Progenitor cell of endocrine pancreas (in vitro differentiated cells): Measurements from ENCODE around the gene CTRL. TPM values are rescaled to one million over a fixed set of nuclear protein-coding genes. Genes with fewer than 3 reads are reported as not detected.

Source experiments
- DNase-seq: peaks from one replicate; pipeline ENCODE4 v3.0.0; 2021; ENCODE audit warnings: low spot score; ENCODE audit not compliant: unreplicated experiment
- H3K27ac Mint-ChIP-seq: 2 replicates; pipeline ENCODE4 v1.8.0; 2021; ENCODE audit warnings: mild to moderate bottlenecking, moderate library complexity, mixed read lengths
- H3K27me3 Mint-ChIP-seq: 2 replicates; pipeline ENCODE4 v1.8.0; 2021; ENCODE audit warnings: mixed read lengths
- H3K36me3 Mint-ChIP-seq: 2 replicates; pipeline ENCODE4 v1.8.0; 2022; ENCODE audit warnings: mixed read lengths; ENCODE audit not compliant: insufficient read depth
- H3K4me1 Mint-ChIP-seq: 2 replicates; pipeline ENCODE4 v1.8.0; 2021; ENCODE audit warnings: low read depth, mixed read lengths
- H3K4me3 Mint-ChIP-seq: 2 replicates; pipeline ENCODE4 v1.8.0; 2021; ENCODE audit warnings: low read depth, mild to moderate bottlenecking, moderate library complexity, mixed read lengths
- H3K9me3 Mint-ChIP-seq: 2 replicates; pipeline ENCODE4 v1.8.0; 2021; ENCODE audit warnings: low read depth, mixed read lengths
- CTCF ChIP-seq: fragments of 200-600 bp; sonication (generic); IDR thresholded peaks from one replicate; pipeline ENCODE4 v1.5.0; 2021; ENCODE audit warnings: antibody characterized with exemption, mild to moderate bottlenecking; ENCODE audit not compliant: unreplicated experiment
- total RNA-seq: library from RNA; stranded (reverse); gene quantifications from 2 replicates; pipeline ENCODE4 v1.2.1, GENCODE V29; 2021

The CTRL gene
- total RNA-seq, 1 donor from 2014 or later, result 0.57 TPM

- peak; percentile 70 for DNase-seq
- TF ChIP-seq CTCF, result peak; percentile 90
- Mint-ChIP-seq H3K4me3 (no peak overlapping the region), H3K4me1 (peaks cover 2% of the 10 kb centered on the region), H3K9me3 (no peaks in the 10 kb centered on the region), H3K36me3 (peaks cover 16% of the 10 kb centered on the region), H3K27ac (no peak overlapping the region), H3K27me3 (no peaks in the 10 kb centered on the region)
These were observed 47.8 kb downstream of the CTRL start for GRCh38 chr16:67883872-67884261.

- Mint-ChIP-seq H3K36me3 (peaks cover 17% of the 10 kb centered on the region), H3K27me3 (no peaks in the 10 kb centered on the region), H3K9me3 (no peaks in the 10 kb centered on the region), H3K27ac (peak overlapping the region; percentile 67), H3K4me3 (no peak overlapping the region), H3K4me1 (peaks cover 2% of the 10 kb centered on the region)
- no peak for TF ChIP-seq CTCF
- no peak for DNase-seq
These were observed 48.4 kb downstream of the CTRL start for GRCh38 chr16:67883146-67883871.

- no peak for DNase-seq
- H3K4me1 Mint-ChIP-seq, result peaks cover 2% of the 10 kb centered on the region
- H3K9me3 Mint-ChIP-seq, result no peaks in the 10 kb centered on the region
- H3K36me3 Mint-ChIP-seq, result peaks cover 17% of the 10 kb centered on the region
- peak overlapping the region; percentile 67 for H3K27ac Mint-ChIP-seq
- no peaks in the 10 kb centered on the region for H3K27me3 Mint-ChIP-seq
- H3K4me3 Mint-ChIP-seq, result no peak overlapping the region
- TF ChIP-seq CTCF, result no peak
These were observed 49.1 kb downstream of the CTRL start for GRCh38 chr16:67882374-67883145.

GRCh38 chr16:67881621-67882161, 50.0 kb downstream of the CTRL start:
- H3K36me3 Mint-ChIP-seq, result peaks cover 19% of the 10 kb centered on the region
- no peak overlapping the region for H3K4me3 Mint-ChIP-seq

More at GRCh38 chr16:67881621-67882161, 50.0 kb downstream of the CTRL start:
- no peaks in the 10 kb centered on the region for H3K9me3 Mint-ChIP-seq
- DNase-seq, result no peak
- H3K27ac Mint-ChIP-seq, result no peak overlapping the region
- no peaks in the 10 kb centered on the region for H3K27me3 Mint-ChIP-seq
- no peak for TF ChIP-seq CTCF
- peaks cover 2% of the 10 kb centered on the region for H3K4me1 Mint-ChIP-seq
